Upper lobe of left lung (tissue), 6 donors: ENCODE measurements around the gene RALA. TPM values are rescaled to one million over a fixed set of nuclear protein-coding genes. Genes with fewer than 3 reads are reported as not detected.

Experiments
- ATAC-seq, 2 donors: fragments of 200-7000 bp; cut with Tn5 transposase; one replicate each; pipeline ENCODE4 v1.9.1; 2022; ENCODE audit warnings: mild to moderate bottlenecking in 2 of 2, moderate library complexity in 2 of 2; ENCODE audit not compliant: low FRiP score in 2 of 2
- DNase-seq, 2 donors: peaks; one replicate each; pipeline ENCODE4 v3.0.0-alpha.2; 2019 to 2020
- H3K27ac ChIP-seq, 4 donors: fragments of 200-600 bp; sonication (generic); one replicate each; pipeline ENCODE4 v1.5.1; 2016 to 2019
- H3K27me3 ChIP-seq, 4 donors: fragments of 200-600 bp; sonication (generic); one replicate each; pipeline ENCODE4 v1.5.1; 2017 to 2019
- H3K36me3 ChIP-seq, 4 donors: fragments of 200-600 bp; sonication (generic); one replicate each; pipeline ENCODE4 v1.5.1; 2016 to 2019
- H3K4me1 ChIP-seq, 4 donors: fragments of 200-600 bp; sonication (generic); one replicate each; pipeline ENCODE4 v1.5.1; 2018 to 2019
- H3K4me3 ChIP-seq, 4 donors: fragments of 200-600 bp; sonication (generic); one replicate each; pipeline ENCODE4 v1.5.1; 2017 to 2019; ENCODE audit warnings: mild to moderate bottlenecking in 2 of 4, moderate library complexity in 1 of 4
- H3K9me3 ChIP-seq, 4 donors: fragments of 200-600 bp; sonication (generic); one replicate each; pipeline ENCODE4 v1.5.1; 2018 to 2019
- EP300 ChIP-seq, 4 donors: sonication (generic); formaldehyde crosslinking; IDR thresholded peaks; one replicate each; pipeline ENCODE4 v1.5.1; 2017; ENCODE audit warnings: antibody characterized with exemption in 4 of 4, control low read depth in 2 of 4
- POLR2A ChIP-seq, 4 donors: fragments of 450-650 bp; IDR thresholded peaks; one replicate each; pipeline ENCODE4 v1.5.1; 2016 to 2017; ENCODE audit warnings: antibody characterized with exemption in 4 of 4, mild to moderate bottlenecking in 2 of 4
- POLR2AphosphoS5 ChIP-seq, 2 donors: sonication (generic); formaldehyde crosslinking; IDR thresholded peaks; one replicate each; pipeline ENCODE4 v1.5.1; 2017; ENCODE audit warnings: antibody characterized with exemption in 2 of 2
- WGBS, 2 donors: methylation state at CpG; one replicate each; pipeline ENCODE4 v1.1.5; 2017 to 2018; 5-methylcytosine and 5-hydroxymethylcytosine counted together
- total RNA-seq, 6 donors: library from RNA; depleted of rRNA in 4 of 6; stranded (reverse); fragments of >200 nt in 4 of 6; gene quantifications; one replicate each; pipeline versions ENCODE4 v1.1.0 to v1.2.1, GENCODE V29; 2016 to 2021
- TF ChIP-seq, protein P1 (sequence below), 6 experiments: fragments of 450-650 bp in 4 of 6; fragments of 200-600 bp in 2 of 6; sonication (generic) in 2 of 6; IDR thresholded peaks; one replicate each; pipeline ENCODE4 v1.5.1; 2016 to 2019; ENCODE audit warnings: antibody characterized with exemption in 6 of 6
- donor health status: DM: no; HTN: no; CAD: no; lungs with moderate emphysema.
- donor health status: DM: no; HTN: yes; CAD: no; lungs with severe emphysema.

RALA gene
- total RNA-seq, 6 donors from 2014 or later = 7.3 to 45.1 (median 33.5) TPM

GRCh38 chr7:39727231-39728012 is 104.0 kb downstream of the RALA start:
- DNase-seq (no peak), ATAC-seq (peak in 1 of 2 donors; percentile 55)
- H3K36me3 ChIP-seq = no peaks in the 10 kb centered on the region
- peaks cover 2 to 4% (median 3%) of the 10 kb centered on the region in 4 donors for H3K4me1 ChIP-seq
- WGBS, 2 donors = 82 to 87% methylated on average over 3 of the region's 3 CpGs
- no peak overlapping the region for H3K4me3 ChIP-seq
- no peak for TF ChIP-seq POLR2A (IDR thresholded peaks at IDR 0.05)
- no peak for TF ChIP-seq POLR2AphosphoS5 (IDR thresholded peaks at IDR 0.05)
- TF ChIP-seq EP300 (IDR thresholded peaks at IDR 0.05) = no peak
- TF ChIP-seq, protein P1, sequence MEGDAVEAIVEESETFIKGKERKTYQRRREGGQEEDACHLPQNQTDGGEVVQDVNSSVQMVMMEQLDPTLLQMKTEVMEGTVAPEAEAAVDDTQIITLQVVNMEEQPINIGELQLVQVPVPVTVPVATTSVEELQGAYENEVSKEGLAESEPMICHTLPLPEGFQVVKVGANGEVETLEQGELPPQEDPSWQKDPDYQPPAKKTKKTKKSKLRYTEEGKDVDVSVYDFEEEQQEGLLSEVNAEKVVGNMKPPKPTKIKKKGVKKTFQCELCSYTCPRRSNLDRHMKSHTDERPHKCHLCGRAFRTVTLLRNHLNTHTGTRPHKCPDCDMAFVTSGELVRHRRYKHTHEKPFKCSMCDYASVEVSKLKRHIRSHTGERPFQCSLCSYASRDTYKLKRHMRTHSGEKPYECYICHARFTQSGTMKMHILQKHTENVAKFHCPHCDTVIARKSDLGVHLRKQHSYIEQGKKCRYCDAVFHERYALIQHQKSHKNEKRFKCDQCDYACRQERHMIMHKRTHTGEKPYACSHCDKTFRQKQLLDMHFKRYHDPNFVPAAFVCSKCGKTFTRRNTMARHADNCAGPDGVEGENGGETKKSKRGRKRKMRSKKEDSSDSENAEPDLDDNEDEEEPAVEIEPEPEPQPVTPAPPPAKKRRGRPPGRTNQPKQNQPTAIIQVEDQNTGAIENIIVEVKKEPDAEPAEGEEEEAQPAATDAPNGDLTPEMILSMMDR (IDR thresholded peaks at IDR 0.05) = no peak
- H3K27ac ChIP-seq = no peak overlapping the region
- H3K9me3 ChIP-seq = no peaks in the 10 kb centered on the region
- no peaks in the 10 kb centered on the region for H3K27me3 ChIP-seq

GRCh38 chr7:39732837-39733804 is 109.7 kb downstream of the RALA start:
- H3K4me1 ChIP-seq = peaks cover 20 to 44% (median 23%) of the 10 kb centered on the region in 4 donors
- ATAC-seq = peak; percentile 92 to 96

DNA sequence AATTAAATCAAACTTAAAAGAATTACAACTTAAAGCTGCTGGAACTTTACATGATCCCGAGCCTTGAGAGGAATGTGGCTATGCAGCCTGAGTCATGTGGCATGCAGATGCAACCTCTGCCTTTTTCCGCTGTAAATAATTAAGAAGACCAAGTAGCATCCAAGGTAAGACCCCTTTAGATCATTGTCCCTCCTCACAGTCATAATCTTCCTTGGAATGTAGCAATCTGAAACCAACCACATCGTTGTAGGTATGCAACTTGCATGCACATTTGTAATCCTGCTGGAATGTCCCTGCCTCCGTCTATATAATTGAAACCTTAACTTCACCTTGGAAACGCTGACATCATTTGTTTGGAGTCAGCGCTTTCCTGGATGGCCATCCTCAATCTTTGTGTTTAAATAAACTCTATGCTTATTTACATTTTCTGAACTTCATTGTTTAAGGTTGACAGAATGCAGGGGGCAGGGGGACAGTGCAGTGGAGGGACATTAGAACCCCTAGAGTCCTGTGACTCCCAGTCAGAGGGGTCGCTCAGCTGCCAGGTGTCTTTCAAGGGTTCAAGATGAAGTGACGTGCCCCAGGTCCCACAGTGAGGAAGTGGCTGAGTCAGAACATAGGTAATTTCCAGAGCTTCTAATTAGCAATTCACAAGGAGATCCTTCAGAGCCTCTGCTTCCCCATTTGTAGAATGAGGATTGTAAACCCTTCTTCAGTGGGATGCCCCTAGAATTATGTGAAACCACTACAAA is 110.7 kb downstream of the RALA start:
- no peaks in the 10 kb centered on the region for H3K27me3 ChIP-seq
- 24 to 37% methylated on average over 8 of the region's 8 CpGs for WGBS, 2 donors
- ATAC-seq = peak in 1 of 2 donors; percentile 11
- no peaks in the 10 kb centered on the region for H3K9me3 ChIP-seq
- no peak for DNase-seq
- peaks cover 20 to 44% (median 23%) of the 10 kb centered on the region in 4 donors for H3K4me1 ChIP-seq
- peak in 1 of 4 donors; percentile 11 for TF ChIP-seq EP300 (IDR thresholded peaks at IDR 0.05)
- TF ChIP-seq, protein P1 (IDR thresholded peaks at IDR 0.05) = no peak
- TF ChIP-seq POLR2A (IDR thresholded peaks at IDR 0.05) = no peak
- no peak for TF ChIP-seq POLR2AphosphoS5 (IDR thresholded peaks at IDR 0.05)
- no peaks in the 10 kb centered on the region for H3K36me3 ChIP-seq
- peak overlapping the region; percentile 65 to 83 (median 76) for H3K27ac ChIP-seq
- peak overlapping the region; percentile 39 to 56 (median 52) for H3K4me3 ChIP-seq

More at GRCh38 chr7:39732837-39733804, 109.7 kb downstream of the RALA start:
- TF ChIP-seq, protein P1 (IDR thresholded peaks at IDR 0.05) = no peak
- peak; percentile 69 to 82 for TF ChIP-seq POLR2AphosphoS5 (IDR thresholded peaks at IDR 0.05)
- TF ChIP-seq POLR2A (IDR thresholded peaks at IDR 0.05) = peak in 1 of 4 donors; percentile 56
- peak in 1 of 4 donors; percentile 4 for TF ChIP-seq EP300 (IDR thresholded peaks at IDR 0.05)
- peak; percentile 93 for DNase-seq
- 3 to 6% methylated on average over 23 to 47 of the region's 52 CpGs for WGBS, 2 donors
- Histone ChIP-seq H3K27me3 (no peaks in the 10 kb centered on the region), H3K4me3 (peak overlapping the region; percentile 39 to 56 (median 52)), H3K36me3 (no peaks in the 10 kb centered on the region), H3K9me3 (no peaks in the 10 kb centered on the region), H3K27ac (peak overlapping the region; percentile 65 to 83 (median 76))

- Histone ChIP-seq H3K4me3 (no peak overlapping the region), H3K27me3 (no peaks in the 10 kb centered on the region), H3K4me1 (peaks cover 20 to 44% (median 23%) of the 10 kb centered on the region in 4 donors), H3K36me3 (no peaks in the 10 kb centered on the region), H3K9me3 (no peaks in the 10 kb centered on the region), H3K27ac (peak overlapping the region in 3 of 4 donors; percentile 32 to 83 (median 69))
- 26 to 41% methylated on average over 2 of the region's 2 CpGs for WGBS, 2 donors
- ATAC-seq (no peak), DNase-seq (no peak)
- TF ChIP-seq POLR2A (IDR thresholded peaks at IDR 0.05) (no peak), POLR2AphosphoS5 (IDR thresholded peaks at IDR 0.05) (no peak), EP300 (IDR thresholded peaks at IDR 0.05) (no peak)
- TF ChIP-seq, protein P1 (IDR thresholded peaks at IDR 0.05) = no peak
These were observed 111.2 kb downstream of the RALA start for GRCh38 chr7:39734633-39735004.
